ENCODE measurements around the gene PPIL6. TPM values are rescaled to one million over a fixed set of nuclear protein-coding genes. Genes with fewer than 3 reads are reported as not detected.

Gene PPIL6
- total RNA-seq, 1 experiment from 2014 or later: 2.4 TPM

GRCh38 chr6:109449795-109450673, 9.6 kb upstream of the PPIL6 start:
- no peak for DNase-seq (ENCODE audit: extremely low read depth, low read depth)

GRCh38 chr6:109449064-109449794, 8.8 kb upstream of the PPIL6 start:
- no peak for DNase-seq (ENCODE audit: extremely low read depth, low read depth)

GRCh38 chr6:109448615-109449014, 8.2 kb upstream of the PPIL6 start:
- DNase-seq (ENCODE audit: extremely low read depth, low read depth): no peak

GRCh38 chr6:109447878-109448555, 7.6 kb upstream of the PPIL6 start:
- no peak for DNase-seq (ENCODE audit: extremely low read depth, low read depth)

- DNase-seq (ENCODE audit: extremely low read depth, low read depth): no peak
These were observed 6.7 kb upstream of the PPIL6 start for GRCh38 chr6:109447087-109447486.

- DNase-seq (ENCODE audit: extremely low read depth, low read depth): no peak
These were observed 6.1 kb upstream of the PPIL6 start for GRCh38 chr6:109446541-109446940.

GRCh38 chr6:109446072-109446471, 5.6 kb upstream of the PPIL6 start:
- DNase-seq (ENCODE audit: extremely low read depth, low read depth): no peak

- no peak for DNase-seq (ENCODE audit: extremely low read depth, low read depth)
These were observed 5.0 kb upstream of the PPIL6 start for GRCh38 chr6:109445382-109445781.

- DNase-seq (ENCODE audit: extremely low read depth, low read depth): no peak
These were observed 3.1 kb upstream of the PPIL6 start for GRCh38 chr6:109443425-109443950.

- DNase-seq (ENCODE audit: extremely low read depth, low read depth): no peak
These were observed 2.0 kb upstream of the PPIL6 start for GRCh38 chr6:109442393-109442924.

- DNase-seq (ENCODE audit: extremely low read depth, low read depth): no peak
These were observed 815 bp upstream of the PPIL6 start for GRCh38 chr6:109441069-109441816.

GRCh38 chr6:109436041-109436440, 4.4 kb downstream of the PPIL6 start:
- no peak for DNase-seq (ENCODE audit: extremely low read depth, low read depth)

- no peak for DNase-seq (ENCODE audit: extremely low read depth, low read depth)
These were observed 6.0 kb downstream of the PPIL6 start for GRCh38 chr6:109434456-109434855.

- no peak for DNase-seq (ENCODE audit: extremely low read depth, low read depth)
These were observed 10.9 kb downstream of the PPIL6 start for GRCh38 chr6:109429496-109429895.

GRCh38 chr6:109428889-109429477, 11.4 kb downstream of the PPIL6 start:
- no peak for DNase-seq (ENCODE audit: extremely low read depth, low read depth)

GRCh38 chr6:109424946-109425345, 15.5 kb downstream of the PPIL6 start:
- DNase-seq (ENCODE audit: extremely low read depth, low read depth): no peak

- DNase-seq (ENCODE audit: extremely low read depth, low read depth): no peak
These were observed 19.2 kb downstream of the PPIL6 start for GRCh38 chr6:109421184-109421583.

- no peak for DNase-seq (ENCODE audit: extremely low read depth, low read depth)
These were observed 19.7 kb downstream of the PPIL6 start for GRCh38 chr6:109420751-109421150.

GRCh38 chr6:109417646-109418045, 22.8 kb downstream of the PPIL6 start:
- no peak for DNase-seq (ENCODE audit: extremely low read depth, low read depth)

GRCh38 chr6:109411034-109411433, 29.4 kb downstream of the PPIL6 start:
- DNase-seq (ENCODE audit: extremely low read depth, low read depth): no peak
